Adrenal gland (tissue), 5 donors: Measurements from ENCODE around the gene CNGB1.

Experiments
- POLR2A ChIP-seq, 2 donors: fragments of 450-650 bp; IDR thresholded peaks; one replicate each; pipeline ENCODE4 v1.6.1; 2017; ENCODE audit warnings: antibody characterized with exemption in 2 of 2, mild to moderate bottlenecking in 2 of 2, moderate library complexity in 1 of 2
- TF ChIP-seq, protein P1 (sequence below), 6 experiments: fragments of 450-650 bp in 4 of 6; fragments of 200-600 bp in 2 of 6; sonication (generic) in 1 of 6; IDR thresholded peaks; 1 replicate in 5 of 6; 2 replicates in 1 of 6; pipeline versions ENCODE4 v1.5.1 to v1.8.0; 2016 to 2021; ENCODE audit warnings: antibody characterized with exemption in 6 of 6, mild to moderate bottlenecking in 2 of 6, moderate library complexity in 1 of 6
- donor health status: DM: no; HTN: no; CAD: no.

DNA sequence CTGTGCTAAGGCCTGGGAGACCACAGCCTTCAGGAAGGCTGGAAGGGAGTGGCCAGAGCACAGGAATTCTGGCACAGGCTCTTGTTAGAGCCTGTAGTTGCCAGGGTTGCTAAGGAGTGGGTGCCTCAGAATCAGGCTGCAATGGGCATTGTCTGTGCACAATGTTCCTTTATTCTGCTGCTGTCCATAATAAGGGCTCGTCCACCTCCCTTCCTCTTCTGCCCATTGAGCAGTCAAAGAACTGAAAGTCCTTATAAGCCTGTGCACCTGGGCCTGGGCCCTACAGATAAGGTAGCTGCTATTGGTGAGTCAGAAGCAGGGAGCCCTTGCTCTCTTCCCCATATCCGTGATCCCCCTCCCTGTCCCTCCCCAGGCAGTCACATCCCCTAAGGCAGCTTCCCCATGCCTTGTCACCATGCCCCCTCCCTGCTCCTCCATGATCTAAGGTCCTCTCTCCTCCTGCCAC lies 5.4 kb upstream of the CNGB1 start:
- TF ChIP-seq, protein P1, sequence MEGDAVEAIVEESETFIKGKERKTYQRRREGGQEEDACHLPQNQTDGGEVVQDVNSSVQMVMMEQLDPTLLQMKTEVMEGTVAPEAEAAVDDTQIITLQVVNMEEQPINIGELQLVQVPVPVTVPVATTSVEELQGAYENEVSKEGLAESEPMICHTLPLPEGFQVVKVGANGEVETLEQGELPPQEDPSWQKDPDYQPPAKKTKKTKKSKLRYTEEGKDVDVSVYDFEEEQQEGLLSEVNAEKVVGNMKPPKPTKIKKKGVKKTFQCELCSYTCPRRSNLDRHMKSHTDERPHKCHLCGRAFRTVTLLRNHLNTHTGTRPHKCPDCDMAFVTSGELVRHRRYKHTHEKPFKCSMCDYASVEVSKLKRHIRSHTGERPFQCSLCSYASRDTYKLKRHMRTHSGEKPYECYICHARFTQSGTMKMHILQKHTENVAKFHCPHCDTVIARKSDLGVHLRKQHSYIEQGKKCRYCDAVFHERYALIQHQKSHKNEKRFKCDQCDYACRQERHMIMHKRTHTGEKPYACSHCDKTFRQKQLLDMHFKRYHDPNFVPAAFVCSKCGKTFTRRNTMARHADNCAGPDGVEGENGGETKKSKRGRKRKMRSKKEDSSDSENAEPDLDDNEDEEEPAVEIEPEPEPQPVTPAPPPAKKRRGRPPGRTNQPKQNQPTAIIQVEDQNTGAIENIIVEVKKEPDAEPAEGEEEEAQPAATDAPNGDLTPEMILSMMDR (IDR thresholded peaks at IDR 0.05) = no peak
- TF ChIP-seq POLR2A (IDR thresholded peaks at IDR 0.05) = no peak
